ENCODE measurements around the gene UHRF2.

- TF ChIP-seq EZH2 (optimal IDR thresholded peaks at IDR 0.05; ENCODE audit: low read depth, low read length): no peak
- no peak for TF ChIP-seq CTCF (IDR thresholded peaks at IDR 0.05; ENCODE audit: low read length)
- no peak for TF ChIP-seq EZH2phosphoT487 (IDR thresholded peaks at IDR 0.05; ENCODE audit: low read length)
These were observed 30.7 kb downstream of the UHRF2 start for GRCh38 chr9:6443661-6444060.

All from MM.1S (cell line).